Glutamatergic neuron (in vitro differentiated cells): ENCODE measurements around the gene ENDOU. TPM values are rescaled to one million over a fixed set of nuclear protein-coding genes. Genes with fewer than 3 reads are reported as not detected.

Experiments
- DNase-seq: peaks from one replicate; pipeline ENCODE4 v3.0.0; 2022
- H3K27ac Mint-ChIP-seq: one replicate; pipeline ENCODE4 v1.8.0; 2020; ENCODE audit warnings: mild to moderate bottlenecking, mixed read lengths, inconsistent platforms; ENCODE audit not compliant: unreplicated experiment
- H3K27me3 Mint-ChIP-seq: one replicate; pipeline ENCODE4 v1.8.0; 2020; ENCODE audit warnings: mild to moderate bottlenecking, moderate library complexity, mixed read lengths, inconsistent platforms; ENCODE audit not compliant: unreplicated experiment
- H3K36me3 Mint-ChIP-seq: one replicate; pipeline ENCODE4 v1.8.0; 2020; ENCODE audit warnings: mild to moderate bottlenecking, mixed read lengths, inconsistent platforms; ENCODE audit not compliant: unreplicated experiment
- H3K4me1 Mint-ChIP-seq: one replicate; pipeline ENCODE4 v1.8.0; 2020; ENCODE audit warnings: mild to moderate bottlenecking, low read depth, mixed read lengths, inconsistent platforms; ENCODE audit not compliant: unreplicated experiment
- H3K4me3 Mint-ChIP-seq: one replicate; pipeline ENCODE4 v1.8.0; 2020; ENCODE audit warnings: mild to moderate bottlenecking, mixed read lengths, inconsistent platforms; ENCODE audit not compliant: unreplicated experiment
- H3K9me3 Mint-ChIP-seq: one replicate; pipeline ENCODE4 v1.8.0; 2020; ENCODE audit warnings: mild to moderate bottlenecking, moderate library complexity, mixed read lengths, inconsistent platforms; ENCODE audit not compliant: unreplicated experiment
- total RNA-seq: library from RNA; stranded (reverse); fragmentation: NEBNext Ultra II Directional; extraction: Animal tissue kit (Norgen Biotek cat#: 25700); gene quantifications from one replicate; pipeline ENCODE4 v1.2.1, GENCODE V29; 2021; ENCODE audit not compliant: unreplicated experiment
- TF ChIP-seq, protein P1 (sequence below): fragments of 200-600 bp; sonication (generic); IDR thresholded peaks from one replicate; pipeline ENCODE4 v1.5.0; 2021; ENCODE audit not compliant: partially characterized antibody, unreplicated experiment

The ENDOU gene
- total RNA-seq, 1 donor from 2014 or later: not detected

DNA sequence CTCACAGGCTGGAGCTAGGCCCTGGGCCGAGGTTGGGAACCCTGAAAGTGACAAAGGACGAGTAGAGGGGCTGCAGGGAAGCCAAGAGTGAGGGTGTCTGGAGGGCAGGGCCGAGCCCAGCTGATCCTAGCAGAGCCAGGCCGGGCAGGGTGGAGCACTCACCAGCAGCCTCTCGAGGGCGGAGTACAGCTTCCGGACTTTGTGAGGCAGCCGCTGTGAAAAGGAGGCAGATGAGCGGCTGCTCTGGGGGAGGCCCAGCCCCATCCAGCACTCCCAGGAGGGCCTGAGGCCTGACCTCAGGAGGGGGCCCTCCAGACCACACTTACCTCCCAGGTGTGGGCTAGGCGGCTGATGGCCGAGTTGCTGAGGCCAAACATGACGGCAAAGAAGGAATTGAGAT is 14.7 kb upstream of the ENDOU start:
- Mint-ChIP-seq H3K27ac (no peak overlapping the region), H3K36me3 (no peaks in the 10 kb centered on the region), H3K27me3 (peaks cover 21% of the 10 kb centered on the region), H3K4me1 (peaks cover 22% of the 10 kb centered on the region), H3K4me3 (no peak overlapping the region), H3K9me3 (peaks cover 22% of the 10 kb centered on the region)
- TF ChIP-seq, protein P1, sequence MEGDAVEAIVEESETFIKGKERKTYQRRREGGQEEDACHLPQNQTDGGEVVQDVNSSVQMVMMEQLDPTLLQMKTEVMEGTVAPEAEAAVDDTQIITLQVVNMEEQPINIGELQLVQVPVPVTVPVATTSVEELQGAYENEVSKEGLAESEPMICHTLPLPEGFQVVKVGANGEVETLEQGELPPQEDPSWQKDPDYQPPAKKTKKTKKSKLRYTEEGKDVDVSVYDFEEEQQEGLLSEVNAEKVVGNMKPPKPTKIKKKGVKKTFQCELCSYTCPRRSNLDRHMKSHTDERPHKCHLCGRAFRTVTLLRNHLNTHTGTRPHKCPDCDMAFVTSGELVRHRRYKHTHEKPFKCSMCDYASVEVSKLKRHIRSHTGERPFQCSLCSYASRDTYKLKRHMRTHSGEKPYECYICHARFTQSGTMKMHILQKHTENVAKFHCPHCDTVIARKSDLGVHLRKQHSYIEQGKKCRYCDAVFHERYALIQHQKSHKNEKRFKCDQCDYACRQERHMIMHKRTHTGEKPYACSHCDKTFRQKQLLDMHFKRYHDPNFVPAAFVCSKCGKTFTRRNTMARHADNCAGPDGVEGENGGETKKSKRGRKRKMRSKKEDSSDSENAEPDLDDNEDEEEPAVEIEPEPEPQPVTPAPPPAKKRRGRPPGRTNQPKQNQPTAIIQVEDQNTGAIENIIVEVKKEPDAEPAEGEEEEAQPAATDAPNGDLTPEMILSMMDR: no peak
- no peak for DNase-seq

DNA sequence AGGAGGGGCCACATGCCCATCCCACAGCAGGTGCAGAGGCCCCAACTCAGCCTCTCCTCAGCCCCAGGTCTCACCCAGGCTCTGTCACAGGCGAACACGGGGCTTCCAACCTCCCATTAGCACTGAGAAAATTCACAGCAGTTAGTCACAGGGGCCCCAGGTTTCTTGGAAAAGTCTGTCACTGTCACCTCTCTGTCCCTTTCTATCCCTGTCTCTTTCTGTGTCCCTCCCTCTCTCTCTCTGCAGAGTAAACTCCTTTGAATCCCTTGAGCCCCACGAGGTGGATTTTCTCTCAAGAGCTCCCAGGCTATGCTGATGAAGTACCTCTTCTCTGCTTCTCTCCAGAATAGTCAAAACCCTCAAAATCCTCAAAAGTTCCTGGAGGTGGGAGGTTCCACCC is 14.0 kb upstream of the ENDOU start:
- TF ChIP-seq, protein P1: no peak
- Mint-ChIP-seq H3K36me3 (no peaks in the 10 kb centered on the region), H3K27ac (no peak overlapping the region), H3K9me3 (peaks cover 26% of the 10 kb centered on the region), H3K4me3 (no peak overlapping the region), H3K4me1 (peaks cover 27% of the 10 kb centered on the region), H3K27me3 (peaks cover 18% of the 10 kb centered on the region)
- DNase-seq: no peak

DNA sequence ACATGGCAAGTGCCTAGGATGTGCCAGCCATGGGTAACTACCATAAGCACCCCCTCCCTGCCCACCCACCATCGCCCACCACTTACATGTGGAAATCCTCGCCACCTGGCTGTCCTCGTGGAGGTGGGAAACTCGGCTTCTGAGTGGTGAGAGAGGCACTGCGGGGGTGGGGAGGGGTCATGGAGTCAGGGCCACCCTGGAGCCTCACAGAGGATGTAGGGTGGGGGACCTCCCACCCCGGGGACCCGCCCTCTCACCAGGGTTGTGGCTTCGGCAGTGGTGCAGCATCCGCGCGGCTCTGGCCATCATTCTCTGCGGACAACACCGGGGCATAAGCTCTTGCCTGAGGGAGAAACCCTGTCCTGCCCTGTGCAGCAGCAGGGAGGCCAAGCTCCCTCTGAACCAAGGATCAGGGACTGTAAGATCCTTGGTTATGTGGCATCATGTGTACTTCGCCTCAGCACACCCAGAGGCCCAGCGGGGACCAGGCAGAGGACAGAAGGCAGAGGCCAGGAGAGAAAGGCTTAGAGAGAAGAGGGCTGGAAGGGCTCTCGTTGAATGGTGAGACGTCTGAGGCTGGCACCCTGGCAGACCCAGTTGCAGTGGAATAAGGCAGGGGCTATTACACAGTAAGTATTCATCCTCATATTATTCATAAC is 12.8 kb upstream of the ENDOU start:
- no peak overlapping the region for H3K27ac Mint-ChIP-seq
- peaks cover 14% of the 10 kb centered on the region for H3K27me3 Mint-ChIP-seq
- TF ChIP-seq, protein P1: no peak
- no peaks in the 10 kb centered on the region for H3K36me3 Mint-ChIP-seq
- no peak for DNase-seq
- peaks cover 23% of the 10 kb centered on the region for H3K9me3 Mint-ChIP-seq
- peaks cover 24% of the 10 kb centered on the region for H3K4me1 Mint-ChIP-seq
- H3K4me3 Mint-ChIP-seq: no peak overlapping the region

DNA sequence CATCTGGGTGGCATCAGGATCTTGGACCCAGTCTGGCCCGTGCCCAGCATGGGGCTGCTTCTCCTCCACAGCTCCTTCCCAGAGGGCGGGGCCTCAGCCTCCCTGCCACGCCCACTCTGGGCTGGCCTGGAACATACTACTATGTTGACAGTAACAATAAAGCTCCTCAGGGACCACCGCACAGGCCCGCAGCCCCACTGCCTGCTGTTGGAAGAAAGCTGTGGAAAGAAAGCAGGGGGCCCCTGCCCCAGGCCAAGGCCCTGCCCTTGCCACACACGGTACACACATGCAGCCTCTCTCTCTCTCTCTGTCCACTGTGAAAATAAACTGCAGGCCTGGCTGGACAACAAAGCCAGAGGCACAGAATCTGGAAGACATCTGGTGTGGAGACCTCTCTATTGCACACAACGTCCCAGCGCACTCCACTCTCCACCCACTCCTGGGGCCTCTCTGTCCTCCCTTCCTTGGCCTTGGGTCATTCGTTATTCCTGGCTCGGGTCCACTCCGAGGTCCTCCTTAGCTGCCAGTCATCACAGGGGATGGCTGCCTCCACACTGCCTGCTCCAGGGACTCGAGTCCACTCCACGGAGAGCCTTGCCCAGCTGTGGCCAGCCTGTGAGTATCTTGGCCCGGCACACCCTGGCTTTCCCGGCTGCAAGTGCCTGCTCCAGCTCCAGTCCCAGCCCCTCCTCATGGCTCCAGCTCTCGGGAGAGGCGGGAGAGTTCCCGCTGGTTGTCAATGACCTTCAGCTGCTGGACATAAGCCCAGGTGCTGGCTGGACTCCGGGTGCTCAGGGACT is 11.8 kb upstream of the ENDOU start:
- peak overlapping the region; percentile 97 for H3K27ac Mint-ChIP-seq
- TF ChIP-seq, protein P1: no peak
- peaks cover 13% of the 10 kb centered on the region for H3K27me3 Mint-ChIP-seq
- H3K4me1 Mint-ChIP-seq: peaks cover 22% of the 10 kb centered on the region
- DNase-seq: peak; percentile 58
- peak overlapping the region; percentile 47 for H3K4me3 Mint-ChIP-seq
- H3K9me3 Mint-ChIP-seq: peaks cover 20% of the 10 kb centered on the region
- no peaks in the 10 kb centered on the region for H3K36me3 Mint-ChIP-seq

DNA sequence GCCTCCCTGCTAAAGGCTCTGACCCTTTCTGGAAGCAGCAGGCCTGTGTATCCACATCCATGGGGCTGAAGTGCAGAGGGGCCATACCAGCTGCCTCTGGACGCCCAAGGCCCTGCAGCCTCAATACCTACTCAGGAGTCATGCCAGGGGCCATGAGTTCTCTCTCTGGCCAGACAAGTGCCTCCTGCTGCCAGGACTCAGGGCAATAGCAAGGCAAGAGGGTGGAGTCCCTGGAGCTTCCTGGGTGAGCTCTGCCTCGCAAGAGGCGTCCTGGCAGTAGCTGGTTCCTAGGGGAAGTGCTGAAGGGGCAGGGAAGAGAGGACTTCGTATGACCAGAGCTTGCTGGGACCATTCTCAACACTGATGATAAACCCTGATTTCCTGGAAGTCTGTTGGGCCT is 10.9 kb upstream of the ENDOU start:
- Mint-ChIP-seq H3K27me3 (peaks cover 11% of the 10 kb centered on the region), H3K4me1 (peaks cover 20% of the 10 kb centered on the region), H3K36me3 (no peaks in the 10 kb centered on the region), H3K4me3 (no peak overlapping the region), H3K27ac (no peak overlapping the region), H3K9me3 (peaks cover 19% of the 10 kb centered on the region)
- no peak for DNase-seq
- TF ChIP-seq, protein P1: no peak
